Hepatocyte (in vitro differentiated cells): ENCODE measurements around the gene PAK1. TPM values are rescaled to one million over a fixed set of nuclear protein-coding genes. Genes with fewer than 3 reads are reported as not detected.

ENCODE experiments used
- DNase-seq: peaks from one replicate; pipeline ENCODE4 v3.0.0-alpha.2; 2016; ENCODE audit warnings: low spot score
- H2AFZ ChIP-seq: fragments of 200-600 bp; sonication (generic); 2 replicates; pipeline ENCODE4 v1.6.0; 2016; ENCODE audit warnings: antibody characterized with exemption, mild to moderate bottlenecking
- H3K27ac ChIP-seq: fragments of 200-600 bp; sonication (generic); 2 replicates; pipeline ENCODE4 v1.5.1; 2016; ENCODE audit warnings: mild to moderate bottlenecking
- H3K27me3 ChIP-seq: fragments of 200-600 bp; sonication (generic); 2 replicates; pipeline ENCODE4 v1.6.1; 2016
- H3K36me3 ChIP-seq: fragments of 200-600 bp; sonication (generic); replicated peaks from 2 replicates; pipeline ENCODE4 v1.5.1; 2016; ENCODE audit warnings: low read depth; ENCODE audit not compliant: insufficient read depth
- H3K4me1 ChIP-seq: fragments of 200-600 bp; sonication (generic); 2 replicates; pipeline ENCODE4 v1.5.1; 2016; ENCODE audit warnings: mild to moderate bottlenecking, moderate library complexity; ENCODE audit not compliant: insufficient read depth
- H3K4me2 ChIP-seq: fragments of 200-600 bp; sonication (generic); 2 replicates; pipeline ENCODE4 v1.6.0; 2016
- H3K4me3 ChIP-seq: fragments of 200-600 bp; sonication (generic); 2 replicates; pipeline ENCODE4 v1.5.1; 2016; ENCODE audit warnings: mild to moderate bottlenecking
- H3K79me2 ChIP-seq: fragments of 200-600 bp; sonication (generic); 2 replicates; pipeline ENCODE4 v1.6.0; 2017; ENCODE audit warnings: mild to moderate bottlenecking
- H3K9me2 ChIP-seq: fragments of 200-600 bp; sonication (generic); replicated peaks from 2 replicates; pipeline ENCODE4 v1.6.0; 2017; ENCODE audit warnings: mild to moderate bottlenecking; ENCODE audit not compliant: insufficient read depth
- H3K9me3 ChIP-seq: fragments of 200-600 bp; sonication (generic); 2 replicates; pipeline ENCODE4 v1.5.1; 2016; ENCODE audit warnings: low read depth, mild to moderate bottlenecking
- H4K20me1 ChIP-seq: fragments of 200-600 bp; sonication (generic); 2 replicates; pipeline ENCODE4 v1.6.0; 2016; ENCODE audit warnings: mild to moderate bottlenecking; ENCODE audit not compliant: insufficient read depth, poor library complexity, severe bottlenecking
- EZH2 ChIP-seq: fragments of 200-600 bp; sonication (generic); IDR thresholded peaks from 2 replicates; pipeline ENCODE4 v1.6.1; 2016; ENCODE audit warnings: antibody characterized with exemption, mild to moderate bottlenecking, borderline replicate concordance
- EZH2phosphoT487 ChIP-seq: fragments of 200-600 bp; sonication (generic); IDR thresholded peaks from one replicate; pipeline ENCODE4 v1.6.1; 2018; ENCODE audit warnings: antibody characterized with exemption, mild to moderate bottlenecking, low read depth, moderate library complexity; ENCODE audit not compliant: unreplicated experiment, severe bottlenecking
- WGBS: methylation state at CpG from one replicate; pipeline ENCODE4 v1.1.6; 2016; ENCODE audit warnings: low lambda C conversion rate; ENCODE audit errors: missing lambda C conversion rate; 5-methylcytosine and 5-hydroxymethylcytosine counted together
- polyA plus RNA-seq: library from polyadenylated mRNA; unstranded; fragments of >200 nt; fragmentation: Nextera tagmentation; extraction: Ambion mirVana; gene quantifications from 2 replicates; pipeline ENCODE4 v1.2.1, GENCODE V29; 2016
- total RNA-seq: library from RNA; depleted of rRNA; stranded (reverse); fragments of >200 nt; gene quantifications from 2 replicates; pipeline ENCODE4 v1.2.3, GENCODE V29; 2014
- TF ChIP-seq, protein P1 (sequence below): fragments of 200-600 bp; sonication (generic); IDR thresholded peaks from 2 replicates; pipeline ENCODE4 v1.5.1; 2016; ENCODE audit warnings: antibody characterized with exemption, mild to moderate bottlenecking; ENCODE audit not compliant: poor library complexity

PAK1 gene
- total and polyA plus RNA-seq, 2 experiments from 2014 or later: 30.3 to 62.0 TPM

DNA sequence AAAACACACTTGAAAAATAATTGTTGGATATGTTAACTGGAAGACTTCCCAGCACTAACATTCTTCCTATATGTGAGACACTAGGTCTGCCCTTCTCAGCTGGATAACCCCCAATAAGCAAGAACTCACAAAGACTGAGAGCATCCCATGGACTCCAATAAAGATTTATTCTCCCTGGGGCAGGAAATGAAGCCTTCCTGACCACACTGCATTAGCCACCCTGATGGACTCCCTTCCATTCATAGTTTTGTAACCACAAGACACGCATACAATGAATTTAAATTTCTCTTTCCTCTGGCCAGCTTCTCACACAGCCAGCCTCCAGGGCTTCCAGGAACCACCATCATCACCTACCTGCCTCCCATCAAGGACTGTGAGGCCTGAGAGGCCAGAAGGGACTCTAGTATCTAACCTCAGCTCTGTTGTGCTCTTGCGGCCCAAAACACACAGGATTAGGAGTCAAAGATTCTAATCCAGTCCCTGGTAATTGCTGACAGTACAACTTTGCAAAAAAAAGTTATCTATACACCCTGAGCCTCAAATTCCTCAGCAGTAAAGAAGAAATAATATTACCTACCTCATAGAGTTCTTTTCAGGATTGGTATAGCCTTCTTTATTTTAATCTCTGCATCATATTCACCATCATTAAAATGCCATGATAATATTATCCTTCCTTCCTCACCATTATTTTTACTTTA, 126.8 kb downstream of the PAK1 start:
- H3K4me2 ChIP-seq: no peak overlapping the region
- no peaks in the 10 kb centered on the region for H3K4me1 ChIP-seq
- no peaks in the 10 kb centered on the region for H3K27me3 ChIP-seq
- no peaks in the 10 kb centered on the region for H4K20me1 ChIP-seq
- H3K9me3 ChIP-seq: peaks cover 3% of the 10 kb centered on the region
- no peak for DNase-seq
- H3K36me3 ChIP-seq: no peaks in the 10 kb centered on the region
- no peaks in the 10 kb centered on the region for H3K79me2 ChIP-seq
- H3K27ac ChIP-seq: no peak overlapping the region
- TF ChIP-seq EZH2phosphoT487 (no peak), EZH2 (no peak)
- TF ChIP-seq, protein P1, sequence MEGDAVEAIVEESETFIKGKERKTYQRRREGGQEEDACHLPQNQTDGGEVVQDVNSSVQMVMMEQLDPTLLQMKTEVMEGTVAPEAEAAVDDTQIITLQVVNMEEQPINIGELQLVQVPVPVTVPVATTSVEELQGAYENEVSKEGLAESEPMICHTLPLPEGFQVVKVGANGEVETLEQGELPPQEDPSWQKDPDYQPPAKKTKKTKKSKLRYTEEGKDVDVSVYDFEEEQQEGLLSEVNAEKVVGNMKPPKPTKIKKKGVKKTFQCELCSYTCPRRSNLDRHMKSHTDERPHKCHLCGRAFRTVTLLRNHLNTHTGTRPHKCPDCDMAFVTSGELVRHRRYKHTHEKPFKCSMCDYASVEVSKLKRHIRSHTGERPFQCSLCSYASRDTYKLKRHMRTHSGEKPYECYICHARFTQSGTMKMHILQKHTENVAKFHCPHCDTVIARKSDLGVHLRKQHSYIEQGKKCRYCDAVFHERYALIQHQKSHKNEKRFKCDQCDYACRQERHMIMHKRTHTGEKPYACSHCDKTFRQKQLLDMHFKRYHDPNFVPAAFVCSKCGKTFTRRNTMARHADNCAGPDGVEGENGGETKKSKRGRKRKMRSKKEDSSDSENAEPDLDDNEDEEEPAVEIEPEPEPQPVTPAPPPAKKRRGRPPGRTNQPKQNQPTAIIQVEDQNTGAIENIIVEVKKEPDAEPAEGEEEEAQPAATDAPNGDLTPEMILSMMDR: no peak
- H3K9me2 ChIP-seq: no peaks in the 10 kb centered on the region
- H3K4me3 ChIP-seq: no peak overlapping the region
- WGBS: 97% methylated on average over 2 of the region's 2 CpGs
- H2AFZ ChIP-seq: no peak overlapping the region

DNA sequence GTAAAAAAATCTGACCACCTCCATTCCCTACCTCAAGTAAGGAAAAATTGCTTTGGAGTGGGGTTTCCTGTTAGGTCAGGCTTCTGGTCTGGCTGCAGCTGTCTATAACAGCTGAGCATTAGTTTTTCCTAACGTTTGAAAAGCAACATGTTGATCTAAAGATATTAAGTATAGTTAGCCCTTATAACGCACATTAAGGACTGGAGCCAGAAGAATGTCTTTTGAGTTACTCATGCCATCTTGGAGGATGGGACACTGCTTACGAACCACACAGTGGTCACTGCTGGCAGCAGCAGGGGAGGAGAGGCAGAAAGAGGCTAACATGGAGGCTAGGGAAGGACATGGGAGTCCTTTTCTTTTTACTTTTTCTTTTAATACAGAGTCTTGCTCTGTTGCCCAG, 128.3 kb downstream of the PAK1 start:
- TF ChIP-seq EZH2 (no peak), EZH2phosphoT487 (no peak)
- TF ChIP-seq, protein P1: no peak
- no peaks in the 10 kb centered on the region for H3K4me1 ChIP-seq
- DNase-seq: no peak
- H3K9me3 ChIP-seq: peaks cover 3% of the 10 kb centered on the region
- WGBS: 92% methylated on average over 3 of the region's 3 CpGs
- no peaks in the 10 kb centered on the region for H3K79me2 ChIP-seq
- H4K20me1 ChIP-seq: no peaks in the 10 kb centered on the region
- H3K4me2 ChIP-seq: no peak overlapping the region
- H3K27ac ChIP-seq: no peak overlapping the region
- H3K4me3 ChIP-seq: no peak overlapping the region
- no peaks in the 10 kb centered on the region for H3K9me2 ChIP-seq
- H3K36me3 ChIP-seq: no peaks in the 10 kb centered on the region
- no peak overlapping the region for H2AFZ ChIP-seq
- H3K27me3 ChIP-seq: no peaks in the 10 kb centered on the region

DNA sequence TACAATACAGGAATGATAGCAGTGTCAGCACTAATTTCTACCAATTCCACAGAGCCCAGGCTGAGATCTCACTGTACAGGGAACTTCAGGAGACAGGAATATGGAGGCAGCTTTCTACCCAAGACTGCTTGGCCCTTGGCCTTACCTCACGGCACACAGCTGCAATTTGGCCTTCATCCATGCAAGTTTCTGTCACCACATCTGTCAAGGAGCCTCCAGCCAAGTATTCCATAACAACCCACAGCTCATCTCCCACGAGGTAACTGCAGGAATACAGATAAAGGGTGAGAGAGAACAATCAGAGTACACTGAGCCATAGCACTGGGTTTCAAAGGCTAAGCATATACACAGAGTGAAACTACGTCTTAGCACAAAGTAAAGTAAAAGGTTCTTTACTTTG, 133.4 kb downstream of the PAK1 start:
- H2AFZ ChIP-seq: no peak overlapping the region
- 78% methylated on average over 3 of the region's 3 CpGs for WGBS
- no peak overlapping the region for H3K4me3 ChIP-seq
- no peaks in the 10 kb centered on the region for H3K79me2 ChIP-seq
- no peak overlapping the region for H3K4me2 ChIP-seq
- DNase-seq: no peak
- no peak overlapping the region for H3K27ac ChIP-seq
- H3K27me3 ChIP-seq: no peaks in the 10 kb centered on the region
- peaks cover 3% of the 10 kb centered on the region for H3K9me3 ChIP-seq
- no peaks in the 10 kb centered on the region for H3K4me1 ChIP-seq
- H4K20me1 ChIP-seq: no peaks in the 10 kb centered on the region
- no peaks in the 10 kb centered on the region for H3K9me2 ChIP-seq
- no peaks in the 10 kb centered on the region for H3K36me3 ChIP-seq
- TF ChIP-seq, protein P1: no peak
- TF ChIP-seq EZH2 (no peak), EZH2phosphoT487 (no peak)

DNA sequence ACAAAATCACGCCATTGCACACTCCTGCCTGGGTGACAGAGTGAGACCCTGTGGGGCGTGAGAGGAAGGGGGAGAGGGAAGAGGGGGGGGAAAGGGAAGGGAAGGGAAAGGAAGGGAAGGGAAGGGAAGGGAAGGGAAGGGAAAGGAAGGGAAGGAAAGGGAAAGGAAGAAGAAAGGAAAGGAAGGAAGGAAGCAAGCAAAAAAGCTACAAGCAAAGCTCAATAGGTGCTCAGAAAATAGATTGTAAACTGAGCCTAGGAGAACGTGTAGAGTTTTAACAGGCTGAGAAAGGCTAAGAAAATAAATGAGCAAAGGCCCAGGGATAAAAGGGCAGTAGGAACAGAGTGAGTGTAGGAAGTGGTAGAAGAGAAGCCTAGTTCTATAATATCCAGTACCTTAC, 141.6 kb downstream of the PAK1 start:
- no peak overlapping the region for H2AFZ ChIP-seq
- no peaks in the 10 kb centered on the region for H3K9me2 ChIP-seq
- 95% methylated on average over 3 of the region's 3 CpGs for WGBS
- H3K36me3 ChIP-seq: no peaks in the 10 kb centered on the region
- TF ChIP-seq EZH2 (no peak), EZH2phosphoT487 (no peak)
- TF ChIP-seq, protein P1: no peak
- no peaks in the 10 kb centered on the region for H3K27me3 ChIP-seq
- H3K9me3 ChIP-seq: no peaks in the 10 kb centered on the region
- no peaks in the 10 kb centered on the region for H3K4me1 ChIP-seq
- H4K20me1 ChIP-seq: no peaks in the 10 kb centered on the region
- no peak for DNase-seq
- no peaks in the 10 kb centered on the region for H3K79me2 ChIP-seq
- no peak overlapping the region for H3K4me2 ChIP-seq
- no peak overlapping the region for H3K4me3 ChIP-seq
- no peak overlapping the region for H3K27ac ChIP-seq
